Nephron progenitor cell (in vitro differentiated cells): ENCODE data around the gene UNK.
A peak's percentile ranks its signal among the peaks of the same experiment; 100 is the strongest.

Experiments used
- DNase-seq: peaks from one replicate; pipeline ENCODE4 v3.0.0; 2021
- H3K27ac Mint-ChIP-seq: 2 replicates; pipeline ENCODE4 v1.8.0; 2021; ENCODE audit warnings: mild to moderate bottlenecking, moderate library complexity, mixed read lengths
- H3K27me3 Mint-ChIP-seq: 2 replicates; pipeline ENCODE4 v1.8.0; 2021; ENCODE audit warnings: mild to moderate bottlenecking, low read depth, mixed read lengths; ENCODE audit not compliant: poor library complexity
- H3K36me3 Mint-ChIP-seq: 2 replicates; pipeline ENCODE4 v1.8.0; 2021; ENCODE audit warnings: low read depth, mixed read lengths
- H3K4me1 Mint-ChIP-seq: 2 replicates; pipeline ENCODE4 v1.8.0; 2021; ENCODE audit warnings: mixed read lengths
- H3K4me3 Mint-ChIP-seq: 2 replicates; pipeline ENCODE4 v1.8.0; 2021; ENCODE audit warnings: mild to moderate bottlenecking, moderate library complexity, mixed read lengths
- H3K9me3 Mint-ChIP-seq: 2 replicates; pipeline ENCODE4 v1.8.0; 2021; ENCODE audit warnings: mild to moderate bottlenecking, moderate library complexity, mixed read lengths
- TF ChIP-seq, protein P1 (sequence below): fragments of 200-600 bp; sonication (generic); IDR thresholded peaks from 2 replicates; pipeline ENCODE4 v1.5.0; 2021; ENCODE audit warnings: antibody characterized with exemption

UNK gene

DNA sequence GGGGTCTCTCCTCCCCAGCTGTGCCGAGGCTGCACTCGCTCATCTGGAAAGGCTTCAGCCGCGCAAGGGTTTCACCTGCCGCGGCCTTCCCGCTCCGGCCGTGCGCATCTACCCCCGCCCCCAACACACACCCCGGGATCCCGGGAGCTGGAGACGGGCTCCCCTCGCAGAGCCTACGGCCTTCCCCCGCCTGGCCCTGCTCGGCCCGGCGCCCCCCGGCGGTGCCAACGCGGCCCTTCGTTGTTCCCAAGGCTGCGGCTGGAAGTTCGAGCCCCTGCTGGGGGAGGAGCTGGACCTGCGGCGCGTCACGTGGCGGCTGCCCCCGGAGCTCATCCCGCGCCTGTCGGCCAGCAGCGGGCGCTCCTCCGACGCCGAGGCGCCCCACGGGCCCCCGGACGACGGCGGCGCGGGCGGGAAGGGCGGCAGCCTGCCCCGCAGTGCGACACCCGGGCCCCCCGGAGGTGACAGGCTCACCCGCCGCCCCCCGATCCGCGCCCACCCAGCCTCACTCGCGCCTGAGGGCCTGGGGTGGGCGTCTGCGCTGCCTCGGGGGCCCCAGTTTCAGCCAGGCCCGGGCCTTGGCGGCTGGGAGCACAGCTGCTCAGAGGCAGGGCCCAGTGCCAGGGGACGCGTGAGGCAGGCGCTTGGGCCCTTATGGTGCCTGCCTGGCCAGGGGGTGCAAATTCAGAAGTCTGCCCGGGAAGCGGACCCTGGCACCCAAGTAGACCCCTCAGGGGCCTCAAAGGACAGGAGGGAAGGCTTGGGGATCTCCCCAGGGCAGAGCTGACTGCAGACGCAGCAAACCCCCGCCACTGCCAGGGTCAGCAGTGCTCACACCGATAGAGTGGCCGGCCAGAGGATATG, 30.9 kb upstream of the UNK start:
- Mint-ChIP-seq H3K36me3 (no peaks in the 10 kb centered on the region), H3K27me3 (peaks cover 12% of the 10 kb centered on the region), H3K27ac (no peak overlapping the region), H3K4me3 (peak overlapping the region; percentile 25), H3K9me3 (no peaks in the 10 kb centered on the region), H3K4me1 (peaks cover 15% of the 10 kb centered on the region)
- peak; percentile 83 for DNase-seq
- TF ChIP-seq, protein P1, sequence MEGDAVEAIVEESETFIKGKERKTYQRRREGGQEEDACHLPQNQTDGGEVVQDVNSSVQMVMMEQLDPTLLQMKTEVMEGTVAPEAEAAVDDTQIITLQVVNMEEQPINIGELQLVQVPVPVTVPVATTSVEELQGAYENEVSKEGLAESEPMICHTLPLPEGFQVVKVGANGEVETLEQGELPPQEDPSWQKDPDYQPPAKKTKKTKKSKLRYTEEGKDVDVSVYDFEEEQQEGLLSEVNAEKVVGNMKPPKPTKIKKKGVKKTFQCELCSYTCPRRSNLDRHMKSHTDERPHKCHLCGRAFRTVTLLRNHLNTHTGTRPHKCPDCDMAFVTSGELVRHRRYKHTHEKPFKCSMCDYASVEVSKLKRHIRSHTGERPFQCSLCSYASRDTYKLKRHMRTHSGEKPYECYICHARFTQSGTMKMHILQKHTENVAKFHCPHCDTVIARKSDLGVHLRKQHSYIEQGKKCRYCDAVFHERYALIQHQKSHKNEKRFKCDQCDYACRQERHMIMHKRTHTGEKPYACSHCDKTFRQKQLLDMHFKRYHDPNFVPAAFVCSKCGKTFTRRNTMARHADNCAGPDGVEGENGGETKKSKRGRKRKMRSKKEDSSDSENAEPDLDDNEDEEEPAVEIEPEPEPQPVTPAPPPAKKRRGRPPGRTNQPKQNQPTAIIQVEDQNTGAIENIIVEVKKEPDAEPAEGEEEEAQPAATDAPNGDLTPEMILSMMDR: peak; percentile 40

- TF ChIP-seq, protein P1: no peak
- no peak for DNase-seq
- peaks cover 12% of the 10 kb centered on the region for H3K27me3 Mint-ChIP-seq
- H3K9me3 Mint-ChIP-seq: no peaks in the 10 kb centered on the region
- peaks cover 23% of the 10 kb centered on the region for H3K4me1 Mint-ChIP-seq
- peak overlapping the region; percentile 43 for H3K4me3 Mint-ChIP-seq
- H3K27ac Mint-ChIP-seq: no peak overlapping the region
- no peaks in the 10 kb centered on the region for H3K36me3 Mint-ChIP-seq
Measured at GRCh38 chr17:75754378-75755204, 30.0 kb upstream of the UNK start.

GRCh38 chr17:75755205-75755901, 29.3 kb upstream of the UNK start:
- no peaks in the 10 kb centered on the region for H3K9me3 Mint-ChIP-seq
- DNase-seq: no peak
- no peak overlapping the region for H3K4me3 Mint-ChIP-seq
- H3K27me3 Mint-ChIP-seq: peaks cover 5% of the 10 kb centered on the region
- peaks cover 24% of the 10 kb centered on the region for H3K4me1 Mint-ChIP-seq
- no peak overlapping the region for H3K27ac Mint-ChIP-seq
- no peaks in the 10 kb centered on the region for H3K36me3 Mint-ChIP-seq
- TF ChIP-seq, protein P1: no peak

DNA sequence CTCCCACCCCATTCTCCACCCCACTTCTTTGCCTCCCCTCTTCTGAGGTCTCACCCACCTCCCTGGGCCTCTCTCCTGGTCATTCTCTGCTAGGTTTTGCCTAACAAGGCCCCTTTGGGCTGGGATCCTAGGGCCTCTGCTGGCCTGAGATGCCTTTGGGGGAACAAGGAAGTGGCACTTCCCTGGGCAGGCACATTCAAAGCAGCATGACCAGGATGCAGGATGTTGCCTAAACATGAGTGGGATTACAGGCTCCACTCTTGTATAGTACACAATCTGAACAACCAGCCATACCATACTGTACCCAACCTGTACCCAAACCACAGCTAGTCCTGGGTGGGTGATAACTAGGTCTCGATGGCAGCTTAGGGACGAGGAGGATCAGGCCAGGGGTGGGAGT, 28.6 kb upstream of the UNK start:
- H3K4me1 Mint-ChIP-seq: peaks cover 24% of the 10 kb centered on the region
- TF ChIP-seq, protein P1: no peak
- peaks cover 5% of the 10 kb centered on the region for H3K27me3 Mint-ChIP-seq
- no peaks in the 10 kb centered on the region for H3K36me3 Mint-ChIP-seq
- no peaks in the 10 kb centered on the region for H3K9me3 Mint-ChIP-seq
- no peak overlapping the region for H3K4me3 Mint-ChIP-seq
- DNase-seq: no peak
- no peak overlapping the region for H3K27ac Mint-ChIP-seq

- H3K4me1 Mint-ChIP-seq: peaks cover 24% of the 10 kb centered on the region
- TF ChIP-seq, protein P1: no peak
- no peaks in the 10 kb centered on the region for H3K9me3 Mint-ChIP-seq
- no peak overlapping the region for H3K27ac Mint-ChIP-seq
- no peaks in the 10 kb centered on the region for H3K27me3 Mint-ChIP-seq
- no peaks in the 10 kb centered on the region for H3K36me3 Mint-ChIP-seq
- H3K4me3 Mint-ChIP-seq: no peak overlapping the region
- DNase-seq: no peak
Measured at GRCh38 chr17:75756451-75757085, 28.0 kb upstream of the UNK start.
